NCI-H146 (cell line): ENCODE measurements around the gene CCNO.

ENCODE experiments used
- DNase-seq: peaks from one replicate; lab custom pipeline; 2025; lab: John Stamatoyannopoulos, UW

CCNO gene

GRCh38 chr5:55222985-55223811 lies 10.2 kb downstream of the CCNO start:
- no peak for DNase-seq

DNA sequence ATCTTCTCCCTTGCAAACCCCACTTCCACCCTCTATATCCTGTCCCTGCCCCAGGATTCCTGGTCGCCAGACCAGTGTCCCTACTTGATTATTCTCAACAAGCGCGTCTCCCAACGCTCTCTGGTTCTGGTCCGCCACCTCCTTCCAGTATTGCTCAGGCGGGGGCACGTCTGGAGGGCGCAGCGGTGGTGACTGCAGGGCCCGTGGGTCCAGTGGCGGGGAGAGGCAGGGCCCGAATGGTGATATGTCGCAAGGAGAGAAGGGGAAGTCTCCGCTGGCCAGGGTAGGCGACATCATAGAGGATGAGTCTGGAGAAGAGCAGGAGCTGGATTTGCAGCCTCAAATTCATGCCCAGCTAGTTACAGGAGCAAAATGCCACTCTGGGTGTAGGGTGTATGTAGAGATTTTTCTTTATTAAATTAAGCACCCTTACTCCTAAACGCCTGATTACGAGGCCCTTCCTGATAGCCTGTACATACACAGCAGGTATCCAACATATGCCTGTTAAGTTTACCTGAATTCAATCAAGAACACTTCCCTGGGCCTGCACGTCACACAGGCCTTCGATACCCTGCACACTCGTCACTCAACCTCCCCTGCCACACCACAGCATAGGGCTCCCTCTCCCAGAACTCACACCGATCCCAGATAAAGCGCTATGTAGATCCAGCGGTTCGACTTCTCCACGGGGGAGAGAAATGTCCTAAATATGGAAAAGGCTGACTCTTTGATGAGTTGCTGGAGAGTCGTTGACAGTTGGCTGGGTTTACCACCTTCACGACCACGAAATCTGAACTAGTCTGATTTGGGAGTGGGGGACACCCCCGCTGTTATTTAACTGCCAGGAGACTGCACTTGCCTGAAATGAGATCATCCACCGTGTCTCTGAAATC lies 11.1 kb downstream of the CCNO start:
- no peak for DNase-seq

DNA sequence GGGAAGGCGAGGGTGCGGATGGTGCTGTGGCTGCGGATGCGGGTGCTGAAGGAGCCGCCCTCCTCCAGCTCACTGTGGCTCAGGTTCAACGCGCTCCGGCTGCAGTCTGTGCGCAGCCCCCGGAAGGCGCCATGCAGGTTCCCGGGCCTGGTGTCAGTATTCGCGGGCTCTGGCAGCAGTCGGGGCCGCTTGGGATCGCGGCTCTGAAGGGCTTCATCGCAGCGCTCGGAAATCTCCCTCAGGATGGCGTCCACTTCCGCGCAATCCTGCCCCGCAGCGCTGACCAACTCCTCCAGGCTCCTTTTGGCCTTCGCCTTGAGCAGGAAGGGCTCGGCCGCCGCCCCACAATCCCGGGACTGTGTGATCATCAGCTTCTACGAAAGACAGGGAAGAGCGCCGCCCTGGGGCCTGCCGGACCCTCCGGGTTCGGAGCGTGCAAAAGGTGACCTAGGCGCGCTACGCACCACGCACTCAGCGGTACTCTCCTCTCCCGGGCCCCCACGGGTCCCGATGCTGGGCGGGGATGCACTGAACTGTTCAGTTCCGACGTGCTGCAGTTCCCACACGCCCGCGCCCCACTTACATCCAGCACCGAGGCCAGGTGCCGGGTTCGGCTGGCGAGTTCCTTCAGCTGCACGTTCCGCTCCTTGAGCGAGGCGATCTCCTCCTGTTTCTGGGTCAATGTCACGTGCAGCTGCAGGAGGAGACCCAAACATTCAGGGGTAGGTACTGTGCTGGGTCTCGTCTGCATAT lies 12.8 kb downstream of the CCNO start:
- no peak for DNase-seq

DNA sequence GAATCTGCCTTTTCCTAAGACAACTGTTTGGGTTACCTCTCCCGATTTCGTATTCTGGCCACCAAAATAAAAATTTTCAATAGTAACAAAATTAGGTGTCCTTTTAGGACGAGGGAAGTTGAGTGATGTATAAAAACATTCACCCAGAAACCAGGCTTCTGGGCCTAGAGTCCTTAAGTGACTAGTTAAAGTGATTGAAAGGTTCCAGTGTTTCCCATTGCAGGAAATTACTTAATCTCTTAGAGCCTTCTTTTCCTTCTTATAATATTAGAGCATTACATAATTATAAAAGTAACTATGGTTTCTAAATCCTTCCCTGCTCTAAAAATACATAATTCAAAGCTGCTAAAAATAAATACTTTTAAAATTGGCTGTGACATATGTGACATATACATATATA lies 13.6 kb downstream of the CCNO start:
- no peak for DNase-seq

DNA sequence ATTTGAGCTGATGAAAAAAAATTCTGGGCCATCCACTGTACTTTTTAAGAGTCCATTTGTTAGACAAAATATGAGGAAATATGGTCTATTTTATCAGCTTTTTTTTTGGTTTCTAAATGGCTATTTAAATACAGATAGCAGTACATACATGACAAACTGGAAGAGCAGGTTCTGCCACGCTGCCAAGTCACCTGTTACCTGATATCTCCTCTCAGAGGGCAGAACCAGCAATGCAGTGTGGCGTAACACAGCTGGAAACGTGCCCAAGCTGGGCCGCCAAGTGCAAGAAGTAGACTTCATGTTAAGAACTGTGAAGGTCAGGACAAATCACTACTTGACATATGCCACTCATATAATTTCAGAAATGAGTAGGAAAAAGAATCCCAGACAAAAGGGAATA lies 14.4 kb downstream of the CCNO start:
- peak; percentile 63 for DNase-seq

DNA sequence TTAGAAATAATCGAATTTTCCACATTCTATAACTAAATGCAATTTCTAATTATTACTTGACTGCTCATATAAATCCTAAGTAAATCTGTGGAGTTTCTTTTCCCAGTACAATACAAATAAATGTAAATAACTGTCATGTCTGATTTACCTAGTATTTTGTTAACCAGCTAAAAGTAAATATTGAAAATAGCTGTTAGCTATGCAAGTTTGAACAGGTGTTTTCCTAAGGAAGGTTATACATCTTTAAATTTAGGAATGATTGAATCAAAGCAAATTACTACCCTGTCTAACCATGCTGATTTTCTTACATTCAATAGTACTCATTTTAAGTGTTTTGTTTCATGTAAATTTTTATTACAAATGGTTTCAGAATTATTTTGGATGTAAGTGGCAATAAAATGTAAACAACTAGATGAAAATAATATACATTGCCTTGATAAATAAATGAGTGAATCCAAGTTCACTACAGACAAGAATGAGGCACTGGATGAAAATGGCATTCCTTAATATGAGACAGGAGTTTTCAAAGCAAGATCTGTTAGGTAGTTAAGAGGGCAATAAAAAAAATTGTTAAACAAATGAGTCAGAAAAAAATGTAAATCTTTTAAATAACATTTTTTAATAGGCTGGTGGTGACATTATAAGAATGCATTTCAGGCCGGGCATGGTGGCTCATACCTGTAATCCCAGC lies 22.1 kb downstream of the CCNO start:
- DNase-seq = peak; percentile 26

GRCh38 chr5:55205001-55205400 lies 28.4 kb downstream of the CCNO start:
- no peak for DNase-seq

- DNase-seq = no peak
These were observed 42.2 kb downstream of the CCNO start for GRCh38 chr5:55191165-55191564.

DNA sequence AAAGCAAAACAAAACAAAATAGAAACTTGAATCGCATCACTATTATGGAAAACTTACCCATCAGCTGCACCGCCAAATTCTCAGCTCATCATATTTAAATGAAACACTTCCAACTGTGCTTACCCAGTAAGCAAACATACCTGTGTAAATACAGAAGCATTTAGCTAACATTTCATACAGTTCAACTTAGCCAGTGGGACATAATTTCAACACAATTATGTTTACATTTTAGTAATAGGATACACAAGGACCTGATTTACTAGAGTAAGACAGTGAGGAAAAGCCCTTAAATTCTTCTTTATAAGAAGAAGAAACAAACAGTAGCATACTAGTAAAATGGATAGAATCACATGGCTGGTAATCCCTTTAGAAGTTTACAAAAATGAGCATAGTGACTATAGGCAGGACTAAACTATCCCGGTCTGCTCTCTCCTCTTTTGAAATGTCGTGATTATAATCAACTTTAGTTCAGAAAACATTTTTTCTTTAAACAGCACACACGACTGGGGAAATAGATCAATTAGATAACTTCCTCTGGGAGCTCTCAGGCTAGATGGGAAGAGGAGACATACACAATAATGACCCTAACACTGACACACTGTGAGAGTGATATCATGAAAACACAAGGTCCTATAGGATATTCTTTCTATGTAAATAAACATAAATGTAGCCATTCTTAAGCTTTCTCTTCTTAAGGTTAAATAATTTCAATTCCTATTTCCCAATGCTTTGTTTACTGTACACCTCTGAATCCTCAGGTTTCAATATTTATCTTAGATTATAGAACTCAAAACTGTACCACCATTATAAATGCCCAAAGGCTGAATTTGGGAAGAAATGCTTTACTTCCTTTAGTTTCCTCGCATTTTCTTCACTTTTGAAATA lies 44.5 kb downstream of the CCNO start:
- peak; percentile 78 for DNase-seq

DNA sequence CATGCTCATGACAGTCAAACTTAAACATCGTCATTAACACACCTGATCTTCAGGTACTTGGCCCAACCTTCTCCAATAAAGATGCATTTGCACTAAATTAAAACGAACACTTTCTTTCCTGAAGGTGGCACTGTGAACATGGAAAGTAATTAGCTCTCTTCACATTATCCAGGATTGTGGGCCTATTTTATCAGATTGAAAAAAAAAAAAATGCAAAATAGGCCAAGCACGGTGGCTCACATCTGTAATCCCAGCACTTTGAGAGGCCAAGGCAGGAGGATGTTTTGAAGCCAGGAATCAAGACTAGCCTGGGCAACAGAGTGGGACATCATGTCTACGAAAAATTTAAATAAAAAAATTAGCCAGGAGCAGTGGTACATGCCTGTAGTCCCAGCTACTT lies 46.0 kb downstream of the CCNO start:
- peak; percentile 54 for DNase-seq
